ENCODE measurements around the gene SHISA6.

GRCh38 chr17:11454096-11454495 is 213.1 kb downstream of the SHISA6 start:
- TF ChIP-seq EZH2 (IDR thresholded peaks at IDR 0.05; ENCODE audit: borderline replicate concordance, low read length) = no peak
- no peak for TF ChIP-seq CTCF (conservative IDR thresholded peaks at IDR 0.05 in 1 of 2, IDR thresholded peaks at IDR 0.05 in 1 of 2; ENCODE audit: extremely low read depth in 1 of 2, insufficient read depth in 1 of 2, low read depth in 1 of 2, low read length in 2 of 2)

All from mammary epithelial cell (primary cell).